HG02623 (cell line): Measurements from ENCODE around the gene RIC1.
"Not testable (repeated sequence)": the region's sequence is repeated elsewhere in the genome, so short reads cannot be mapped to it uniquely, and the experiment has no call there.

Experiments used
- ATAC-seq: cut with Tn5 transposase; IDR thresholded peaks from one replicate; pipeline ENCODE4 v1.9.1; 2021; ENCODE audit warnings: moderate library complexity; ENCODE audit not compliant: unreplicated experiment

Gene RIC1

GRCh38 chr9:5628530-5629311 is at the start of gene RIC1:
TSS of gene RIC1 (plus strand) at chr9:5629107. CDS start at chr9:5629310, 203 bp downstream.
- peak; percentile 59 for ATAC-seq

- ATAC-seq, result no peak
Observed at GRCh38 chr9:5579881-5580280, 49.0 kb upstream of the RIC1 start.

GRCh38 chr9:5580650-5581049 is 48.3 kb upstream of the RIC1 start:
- ATAC-seq, result no peak

- not testable (repeated sequence) for ATAC-seq
Observed at GRCh38 chr9:5581706-5582105, 47.2 kb upstream of the RIC1 start.

- peak; percentile 37 for ATAC-seq
Observed at GRCh38 chr9:5582835-5583195, 46.1 kb upstream of the RIC1 start.

GRCh38 chr9:5586391-5586802 is 42.5 kb upstream of the RIC1 start:
- peak; percentile 32 for ATAC-seq

- ATAC-seq, result no peak
Observed at GRCh38 chr9:5587024-5587423, 41.9 kb upstream of the RIC1 start.

- ATAC-seq, result no peak
Observed at GRCh38 chr9:5592231-5592630, 36.7 kb upstream of the RIC1 start.

- ATAC-seq, result no peak
Observed at GRCh38 chr9:5592904-5593303, 36.0 kb upstream of the RIC1 start.

- peak; percentile 50 for ATAC-seq
Observed at GRCh38 chr9:5593904-5594303, 35.0 kb upstream of the RIC1 start.

GRCh38 chr9:5596173-5596572 is 32.7 kb upstream of the RIC1 start:
- no peak for ATAC-seq

GRCh38 chr9:5608298-5609225 is 20.3 kb upstream of the RIC1 start:
- no peak for ATAC-seq

- no peak for ATAC-seq
Observed at GRCh38 chr9:5609226-5609596, 19.7 kb upstream of the RIC1 start.

- no peak for ATAC-seq
Observed at GRCh38 chr9:5610491-5610890, 18.4 kb upstream of the RIC1 start.

GRCh38 chr9:5611321-5612184 is 17.4 kb upstream of the RIC1 start:
- no peak for ATAC-seq

GRCh38 chr9:5612185-5612530 is 16.7 kb upstream of the RIC1 start:
- no peak for ATAC-seq

- no peak for ATAC-seq
Observed at GRCh38 chr9:5614192-5614591, 14.7 kb upstream of the RIC1 start.

GRCh38 chr9:5614985-5615384 is 13.9 kb upstream of the RIC1 start:
- ATAC-seq, result no peak

GRCh38 chr9:5617749-5618148 is 11.2 kb upstream of the RIC1 start:
- peak; percentile 97 for ATAC-seq

GRCh38 chr9:5620494-5620893 is 8.4 kb upstream of the RIC1 start:
- ATAC-seq, result no peak

- ATAC-seq, result no peak
Observed at GRCh38 chr9:5621327-5621726, 7.6 kb upstream of the RIC1 start.
